ENCODE measurements around the gene MARS1. TPM values are rescaled to one million over a fixed set of nuclear protein-coding genes. Genes with fewer than 3 reads are reported as not detected.

MARS1 gene
- total RNA-seq, 2 experiments from 2014 or later, result 389 to 583 TPM

DNA sequence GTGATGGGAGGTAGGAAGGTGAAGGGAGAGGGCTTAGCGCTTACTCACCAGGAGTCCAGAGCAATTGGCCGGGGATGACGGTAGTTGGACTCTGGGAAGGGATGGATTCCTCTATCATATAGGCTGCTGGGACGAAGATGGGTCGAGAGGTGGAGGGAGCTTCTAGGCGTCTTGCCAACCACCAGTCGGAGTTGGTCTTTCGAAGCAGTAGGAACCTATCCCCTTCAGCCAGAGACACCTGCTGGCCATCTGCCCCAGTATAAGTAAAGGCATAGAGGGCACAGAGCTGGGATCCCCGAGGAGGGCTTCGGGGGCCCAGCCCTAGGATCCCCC, 8.9 kb upstream of the MARS1 start:
- ChIA-PET POLR2A (interaction anchor here (0.7 to 0.9 kb wide), 2 partner anchors 20 to 273 kb away, joined by 3 to 4 read pairs; partner anchors contain the start of gene CDK4), CTCF (interaction anchor here (2.1 kb wide), 1 partner anchor 20 kb away, joined by 14 read pairs; the partner anchor contains the start of gene GLI1)
- intact Hi-C loops (cut with DNase I, micrococcal nuclease), result loop anchor here (1.0 to 5.0 kb wide), 4 partner anchors 9 to 392 kb away; partner anchors contain the start of genes MARS1 (in 1 of the 2), NAB2 (in 1 of the 2) and OS9 (in 1 of the 2)
- Mint-ChIP-seq H3K9me3 (ENCODE audit: low read depth) (no peaks in the 10 kb centered on the region), H3K27me3 (no peaks in the 10 kb centered on the region), H3K4me1 (peaks cover 64% of the 10 kb centered on the region), H3K36me3 (ENCODE audit: low read depth) (peaks cover 64% of the 10 kb centered on the region), H3K27ac (peak overlapping the region; percentile 99), H3K4me3 (peak overlapping the region; percentile 86)
- ATAC-seq, result no peak
- no peak for DNase-seq

GRCh38 chr12:57479376-57480115, 8.3 kb upstream of the MARS1 start, which contains the start of gene ARHGAP9:
Gene ARHGAP9 (minus strand): TSS chr12:57479866. CDS start chr12:57479406, 460 bp downstream.
- H3K4me3 Mint-ChIP-seq, result peak within 1 kb of the TSS; percentile 86
- H3K27me3 Mint-ChIP-seq, result no peaks in the 10 kb centered on the region
- H3K4me1 Mint-ChIP-seq, result peaks cover 59% of the 10 kb centered on the region
- POLR2A ChIA-PET, result interaction anchor here (0.7 to 1.0 kb wide), 2 partner anchors 38 to 236 kb away, joined by 3 to 5 read pairs; no protein-coding TSS in a partner anchor
- peak within 1 kb of the TSS; percentile 99 for H3K27ac Mint-ChIP-seq
- peaks cover 58% of the 10 kb centered on the region for H3K36me3 Mint-ChIP-seq (ENCODE audit: low read depth)
- DNase-seq (peak; percentile 77), ATAC-seq (peak; percentile 49)
- no peaks in the 10 kb centered on the region for H3K9me3 Mint-ChIP-seq (ENCODE audit: low read depth)
- CTCF ChIA-PET, result interaction anchor here (0.5 to 2.2 kb wide), 10 partner anchors 10 to 409 kb away, joined by 3 to 14 read pairs (median 3); partner anchors contain the start of genes GLI1, INHBE and SHMT2
- intact Hi-C loops (cut with DNase I, micrococcal nuclease), result loop anchor here (1.0 to 5.0 kb wide), 4 partner anchors 9 to 392 kb away; partner anchors contain the start of genes MARS1 (in 1 of the 2), NAB2 (in 1 of the 2) and OS9 (in 1 of the 2)

- Mint-ChIP-seq H3K4me3 (no peak overlapping the region), H3K27me3 (no peaks in the 10 kb centered on the region), H3K36me3 (ENCODE audit: low read depth) (peaks cover 42% of the 10 kb centered on the region), H3K27ac (peak overlapping the region; percentile 99), H3K9me3 (ENCODE audit: low read depth) (no peaks in the 10 kb centered on the region), H3K4me1 (peaks cover 47% of the 10 kb centered on the region)
- POLR2A ChIA-PET, result no interaction called here
- DNase-seq, result no peak
- CTCF ChIA-PET, result interaction anchor here (0.7 to 2.2 kb wide), 3 partner anchors 12 to 52 kb away, joined by 3 to 6 read pairs (median 3); no protein-coding TSS in a partner anchor
- no peak for ATAC-seq
- intact Hi-C loops (cut with DNase I, micrococcal nuclease), result no loop called here
Observed at GRCh38 chr12:57481671-57482070, 6.2 kb upstream of the MARS1 start.

- intact Hi-C loops (cut with DNase I, micrococcal nuclease), result no loop called here
- H3K4me1 Mint-ChIP-seq, result peaks cover 47% of the 10 kb centered on the region
- no peak overlapping the region for H3K4me3 Mint-ChIP-seq
- ChIA-PET CTCF (interaction anchor here (0.8 to 1.0 kb wide), 3 partner anchors 9 to 239 kb away, joined by 3 to 4 read pairs (median 3); no protein-coding TSS in a partner anchor), POLR2A (interaction anchor here (0.7 kb wide), 1 partner anchor 27 kb away, joined by 3 read pairs; no protein-coding TSS in a partner anchor)
- peak overlapping the region; percentile 49 for H3K27ac Mint-ChIP-seq
- ATAC-seq, result no peak
- peaks cover 34% of the 10 kb centered on the region for H3K36me3 Mint-ChIP-seq (ENCODE audit: low read depth)
- H3K9me3 Mint-ChIP-seq (ENCODE audit: low read depth), result no peaks in the 10 kb centered on the region
- H3K27me3 Mint-ChIP-seq, result no peaks in the 10 kb centered on the region
- DNase-seq, result no peak
Observed at GRCh38 chr12:57483466-57483865, 4.4 kb upstream of the MARS1 start.

DNA sequence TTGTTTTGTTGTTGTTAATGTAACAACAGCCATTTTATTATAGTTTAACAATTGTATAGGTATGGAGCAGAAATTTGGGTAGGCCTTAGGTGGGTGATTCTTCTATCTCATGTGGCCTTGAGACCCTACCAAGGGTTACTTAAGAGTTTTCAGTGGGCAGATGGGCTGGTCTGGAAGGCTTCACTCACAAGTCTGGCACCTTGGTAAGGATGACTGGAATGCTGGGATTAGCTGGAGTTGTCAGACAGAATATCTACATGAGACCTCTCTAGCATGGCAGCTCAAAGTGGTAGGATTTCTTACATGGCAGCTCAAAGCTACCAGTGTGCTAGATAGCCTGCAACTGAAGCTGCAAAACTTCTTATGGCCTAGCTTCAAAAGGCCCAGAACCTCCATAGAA, 2.2 kb upstream of the MARS1 start:
- ChIA-PET CTCF (interaction anchor here (0.7 to 2.4 kb wide), 5 partner anchors 8 to 60 kb away, joined by 3 to 25 read pairs (median 3); no protein-coding TSS in a partner anchor), POLR2A (no interaction called here)
- ATAC-seq (no peak), DNase-seq (no peak)
- Mint-ChIP-seq H3K27ac (no peak overlapping the region), H3K27me3 (no peaks in the 10 kb centered on the region), H3K4me1 (peaks cover 39% of the 10 kb centered on the region), H3K9me3 (ENCODE audit: low read depth) (no peaks in the 10 kb centered on the region), H3K4me3 (no peak overlapping the region), H3K36me3 (ENCODE audit: low read depth) (peaks cover 39% of the 10 kb centered on the region)
- intact Hi-C loops (cut with DNase I, micrococcal nuclease), result loop anchor here (2.0 kb wide), 2 partner anchors 55 to 61 kb away; partner anchors contain the start of genes DCTN2 (in 1 of the 2) and R3HDM2 (in 1 of the 2)

- ChIA-PET CTCF (interaction anchor here (0.7 to 2.4 kb wide), 4 partner anchors 10 to 66 kb away, joined by 3 to 25 read pairs (median 4); no protein-coding TSS in a partner anchor), POLR2A (interaction anchor here (0.6 to 1.6 kb wide), 3 partner anchors 21 to 36 kb away, joined by 3 to 4 read pairs (median 4); no protein-coding TSS in a partner anchor)
- Mint-ChIP-seq H3K36me3 (ENCODE audit: low read depth) (peaks cover 44% of the 10 kb centered on the region), H3K27ac (no peak overlapping the region), H3K9me3 (ENCODE audit: low read depth) (no peaks in the 10 kb centered on the region), H3K4me1 (peaks cover 33% of the 10 kb centered on the region), H3K27me3 (no peaks in the 10 kb centered on the region), H3K4me3 (peak overlapping the region; percentile 100)
- ATAC-seq (no peak), DNase-seq (no peak)
- intact Hi-C loops (cut with DNase I, micrococcal nuclease), result loop anchor here (1.0 to 2.0 kb wide), 5 partner anchors 9 to 762 kb away; partner anchors contain the start of genes DCTN2 (in 1 of the 2), NACA (in 1 of the 2) and R3HDM2 (in 1 of the 2)
Observed at GRCh38 chr12:57487055-57487596, 742 bp upstream of the MARS1 start.

DNA sequence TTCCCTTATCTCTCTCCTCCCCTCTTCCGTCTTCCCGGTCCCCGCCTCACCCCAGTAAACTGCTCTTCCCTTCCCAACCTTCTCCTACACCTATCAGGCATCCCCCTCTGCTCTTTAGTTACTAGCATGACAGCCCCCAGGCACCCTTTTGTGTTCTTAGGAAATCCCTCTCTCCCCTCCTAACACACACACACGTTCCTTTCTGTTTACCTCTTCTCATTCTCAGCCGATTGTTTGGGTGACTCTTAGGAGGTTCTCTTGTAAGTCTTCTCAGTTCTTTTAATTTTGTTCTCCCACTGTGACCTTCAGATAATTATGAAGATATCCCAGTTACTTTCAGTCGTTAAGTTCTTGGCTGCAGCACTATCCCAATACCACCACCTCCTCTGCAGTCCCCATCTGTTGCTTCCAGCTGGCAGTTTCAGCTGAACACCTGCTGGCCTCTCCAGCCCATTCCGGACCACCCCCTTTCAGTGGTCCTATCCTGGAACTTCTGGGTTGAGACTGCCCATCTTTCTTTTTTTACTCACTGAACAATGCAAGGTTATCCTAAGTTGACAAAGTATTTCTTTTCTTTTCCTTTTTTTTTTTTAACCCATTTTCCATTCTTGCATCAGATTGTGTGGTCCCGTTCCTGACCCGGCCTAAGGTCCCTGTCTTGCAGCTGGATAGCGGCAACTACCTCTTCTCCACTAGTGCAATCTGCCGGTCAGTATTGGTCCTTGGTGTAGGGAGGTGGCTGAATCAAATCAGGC, 711 bp downstream of the MARS1 start:
- H3K4me3 Mint-ChIP-seq, result peak overlapping the region; percentile 100
- peaks cover 51% of the 10 kb centered on the region for H3K36me3 Mint-ChIP-seq (ENCODE audit: low read depth)
- ChIA-PET CTCF (interaction anchor here (0.6 to 1.7 kb wide), 4 partner anchors 8 to 1209 kb away, joined by 3 to 4 read pairs (median 3); partner anchors contain the start of gene ARHGAP9), POLR2A (interaction anchor here (1.6 kb wide), 1 partner anchor 26 kb away, joined by 4 read pairs; no protein-coding TSS in a partner anchor)
- no peaks in the 10 kb centered on the region for H3K9me3 Mint-ChIP-seq (ENCODE audit: low read depth)
- DNase-seq (no peak), ATAC-seq (no peak)
- intact Hi-C loops (cut with DNase I, micrococcal nuclease), result loop anchor here (1.0 to 2.0 kb wide), 5 partner anchors 9 to 59 kb away; partner anchors contain the start of genes DDIT3 (in 2 of the 2), ARHGAP9 (in 1 of the 2), DCTN2 (in 1 of the 2) and GLI1 (in 1 of the 2)
- peaks cover 27% of the 10 kb centered on the region for H3K4me1 Mint-ChIP-seq
- H3K27me3 Mint-ChIP-seq, result no peaks in the 10 kb centered on the region
- H3K27ac Mint-ChIP-seq, result peak overlapping the region; percentile 94

DNA sequence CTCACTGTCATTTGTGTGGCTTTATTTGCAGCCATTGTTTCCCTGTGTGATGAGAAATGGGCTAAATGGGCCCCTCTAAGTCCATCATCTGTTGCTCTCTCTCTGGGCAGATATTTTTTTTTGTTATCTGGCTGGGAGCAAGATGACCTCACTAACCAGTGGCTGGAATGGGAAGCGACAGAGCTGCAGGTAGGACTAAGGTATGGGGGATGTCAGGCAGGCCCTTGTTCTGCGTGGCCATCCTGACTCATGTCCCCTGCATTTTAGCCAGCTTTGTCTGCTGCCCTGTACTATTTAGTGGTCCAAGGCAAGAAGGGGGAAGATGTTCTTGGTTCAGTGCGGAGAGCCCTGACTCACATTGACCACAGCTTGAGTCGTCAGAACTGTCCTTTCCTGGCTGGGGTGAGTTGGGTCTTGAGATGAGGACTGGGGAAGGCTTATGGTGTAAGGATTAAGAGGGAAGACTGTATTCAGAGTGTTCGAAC, 1.3 kb downstream of the MARS1 start:
- DNase-seq (no peak), ATAC-seq (no peak)
- H3K36me3 Mint-ChIP-seq (ENCODE audit: low read depth), result peaks cover 51% of the 10 kb centered on the region
- no peaks in the 10 kb centered on the region for H3K27me3 Mint-ChIP-seq
- H3K9me3 Mint-ChIP-seq (ENCODE audit: low read depth), result no peaks in the 10 kb centered on the region
- CTCF ChIA-PET, result interaction anchor here (0.7 to 1.7 kb wide), 4 partner anchors 9 to 36 kb away, joined by 3 to 4 read pairs (median 4); partner anchors contain the start of gene ARHGAP9
- H3K27ac Mint-ChIP-seq, result peak overlapping the region; percentile 94
- intact Hi-C loops (cut with DNase I, micrococcal nuclease), result loop anchor here in 1 of 2 experiments (2.0 kb wide), 2 partner anchors 14 to 30 kb away; partner anchors contain the start of gene GLI1
- H3K4me1 Mint-ChIP-seq, result peaks cover 27% of the 10 kb centered on the region
- POLR2A ChIA-PET, result no interaction called here
- H3K4me3 Mint-ChIP-seq, result peak overlapping the region; percentile 100

GRCh38 chr12:57490126-57490525, 2.3 kb downstream of the MARS1 start:
- peaks cover 53% of the 10 kb centered on the region for H3K36me3 Mint-ChIP-seq (ENCODE audit: low read depth)
- POLR2A ChIA-PET, result interaction anchor here (0.9 kb wide), 1 partner anchor 28 kb away, joined by 6 read pairs; no protein-coding TSS in a partner anchor

More at GRCh38 chr12:57490126-57490525, 2.3 kb downstream of the MARS1 start:
- CTCF ChIA-PET, result interaction anchor here (1.0 to 1.7 kb wide), 3 partner anchors 13 to 57 kb away, joined by 3 to 5 read pairs (median 3); partner anchors contain the start of gene DCTN2
- no peaks in the 10 kb centered on the region for H3K27me3 Mint-ChIP-seq
- H3K4me3 Mint-ChIP-seq, result peak overlapping the region; percentile 100
- no peaks in the 10 kb centered on the region for H3K9me3 Mint-ChIP-seq (ENCODE audit: low read depth)
- DNase-seq (no peak), ATAC-seq (no peak)
- no peak overlapping the region for H3K27ac Mint-ChIP-seq
- peaks cover 27% of the 10 kb centered on the region for H3K4me1 Mint-ChIP-seq
- intact Hi-C loops (cut with DNase I, micrococcal nuclease), result no loop called here

Data from activated CD4-positive, alpha-beta T cell treated with anti-CD3 and anti-CD28 coated beads for 36 hours (primary cell).